ENCODE data around the gene C19orf73.
"Not testable (repeated sequence)": the region's sequence is repeated elsewhere in the genome, so short reads cannot be mapped to it uniquely, and the experiment has no call there.

Gene C19orf73

DNA sequence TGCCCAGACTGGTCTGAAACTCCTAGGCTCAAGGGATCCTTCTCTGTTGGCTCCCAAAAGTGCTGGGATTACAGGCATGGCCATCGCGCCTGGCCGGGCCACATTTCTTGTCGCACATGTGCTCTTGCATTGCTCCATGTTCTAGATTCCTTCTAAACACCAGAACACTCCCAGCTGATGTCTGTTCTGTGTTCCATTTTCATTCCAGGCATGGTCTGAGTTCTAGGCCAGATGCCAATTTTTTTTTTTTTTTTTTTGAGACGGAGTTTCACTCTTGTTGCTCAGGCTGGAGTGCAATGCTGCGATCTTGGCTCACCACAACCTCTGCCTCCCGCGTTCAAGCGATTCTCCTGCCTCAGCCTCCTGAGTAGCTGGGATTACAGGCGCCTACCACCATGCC, 2.9 kb upstream of the C19orf73 start:
- not testable (repeated sequence) for DNase-seq (ENCODE audit: low read depth)

DNA sequence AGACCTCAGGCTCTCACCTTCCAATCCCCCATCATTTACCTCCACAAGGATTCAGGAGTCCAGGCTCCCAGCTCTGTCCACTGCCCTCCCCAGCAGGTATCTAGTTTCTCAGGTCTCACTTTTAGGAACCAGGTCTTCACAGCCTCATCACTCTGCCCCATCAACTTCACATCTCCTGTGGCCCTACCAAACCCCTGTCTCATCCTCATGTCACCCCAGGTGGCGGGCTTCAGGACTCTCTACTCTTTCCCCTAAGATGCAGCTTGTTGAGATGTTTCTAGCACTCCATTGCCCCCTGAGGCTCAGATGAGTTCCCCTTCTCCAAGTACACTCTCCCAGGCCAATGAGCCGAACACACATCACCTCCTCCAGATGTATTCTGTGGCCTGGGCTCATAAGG, 1.9 kb upstream of the C19orf73 start:
- DNase-seq (ENCODE audit: low read depth) = no peak

DNA sequence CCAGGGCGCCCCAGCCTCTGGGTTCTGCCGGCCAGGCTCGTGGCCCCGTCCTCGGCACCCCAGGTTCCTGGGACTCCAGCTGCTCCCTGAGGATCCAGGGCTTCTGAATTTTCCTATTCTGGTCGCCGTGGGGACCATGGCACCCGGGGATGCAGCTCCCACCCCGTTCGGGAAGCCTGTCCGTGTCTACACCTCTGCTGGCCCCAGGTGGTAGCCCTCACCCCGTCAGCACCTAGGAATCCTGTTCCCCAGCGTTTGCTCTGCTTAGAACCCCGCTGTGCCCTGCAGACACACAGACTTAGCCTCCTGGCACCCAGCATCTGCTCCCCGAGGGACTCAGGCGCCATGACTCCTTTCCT, 1.4 kb upstream of the C19orf73 start:
- no peak for DNase-seq (ENCODE audit: low read depth)

DNA sequence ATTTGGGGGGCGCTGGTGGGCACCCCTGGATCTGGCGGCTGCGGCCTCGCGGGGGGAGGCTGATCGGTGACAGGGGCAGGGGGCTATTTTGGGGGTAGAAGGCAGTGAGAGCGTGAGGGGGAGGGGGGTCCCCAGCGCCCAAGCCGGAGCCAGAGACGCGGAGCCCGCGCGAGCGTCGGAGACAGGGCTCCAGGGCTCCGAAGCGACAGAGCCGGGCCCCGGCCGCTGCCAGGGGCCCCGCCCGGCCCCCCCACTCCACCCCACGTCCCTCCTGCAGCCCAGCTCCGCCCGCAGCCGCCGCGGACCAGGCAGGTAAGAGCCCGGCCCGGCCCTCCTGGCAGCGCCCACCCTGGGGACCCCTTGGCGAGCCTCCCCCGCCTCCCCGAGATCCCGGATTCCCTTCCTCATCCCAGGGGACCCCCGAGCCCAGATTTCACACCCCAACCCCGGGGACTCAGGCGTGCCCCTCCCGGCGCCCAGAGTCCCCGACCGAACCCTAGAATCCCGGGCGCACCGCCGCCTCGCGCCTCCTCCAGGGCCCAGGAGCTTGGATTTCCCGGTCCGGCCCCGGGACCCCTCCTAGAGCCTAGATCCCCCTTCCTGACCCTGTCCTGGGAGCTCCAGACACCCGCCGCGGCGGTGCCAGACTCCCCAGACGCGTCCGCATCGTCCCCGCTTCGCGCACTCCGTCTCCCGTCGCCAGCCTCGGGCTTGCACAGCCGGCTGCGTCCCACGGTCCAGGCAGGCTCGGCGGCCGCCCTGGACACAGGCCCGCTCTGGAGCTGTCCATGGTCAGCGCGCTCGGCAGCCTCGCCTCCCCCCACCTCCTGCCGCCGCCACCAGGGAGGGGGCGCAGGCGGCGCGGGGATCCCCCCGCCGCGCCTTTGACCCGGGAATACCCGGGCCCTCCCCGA, 725 bp upstream of the C19orf73 start, which contains the start of gene PPFIA3:
TSS of gene PPFIA3 (plus strand) at position 134 of the 914 bp plus-strand sequence. CDS start 8,330 bp downstream, outside the sequence.
- no peak for DNase-seq (ENCODE audit: low read depth)

DNA sequence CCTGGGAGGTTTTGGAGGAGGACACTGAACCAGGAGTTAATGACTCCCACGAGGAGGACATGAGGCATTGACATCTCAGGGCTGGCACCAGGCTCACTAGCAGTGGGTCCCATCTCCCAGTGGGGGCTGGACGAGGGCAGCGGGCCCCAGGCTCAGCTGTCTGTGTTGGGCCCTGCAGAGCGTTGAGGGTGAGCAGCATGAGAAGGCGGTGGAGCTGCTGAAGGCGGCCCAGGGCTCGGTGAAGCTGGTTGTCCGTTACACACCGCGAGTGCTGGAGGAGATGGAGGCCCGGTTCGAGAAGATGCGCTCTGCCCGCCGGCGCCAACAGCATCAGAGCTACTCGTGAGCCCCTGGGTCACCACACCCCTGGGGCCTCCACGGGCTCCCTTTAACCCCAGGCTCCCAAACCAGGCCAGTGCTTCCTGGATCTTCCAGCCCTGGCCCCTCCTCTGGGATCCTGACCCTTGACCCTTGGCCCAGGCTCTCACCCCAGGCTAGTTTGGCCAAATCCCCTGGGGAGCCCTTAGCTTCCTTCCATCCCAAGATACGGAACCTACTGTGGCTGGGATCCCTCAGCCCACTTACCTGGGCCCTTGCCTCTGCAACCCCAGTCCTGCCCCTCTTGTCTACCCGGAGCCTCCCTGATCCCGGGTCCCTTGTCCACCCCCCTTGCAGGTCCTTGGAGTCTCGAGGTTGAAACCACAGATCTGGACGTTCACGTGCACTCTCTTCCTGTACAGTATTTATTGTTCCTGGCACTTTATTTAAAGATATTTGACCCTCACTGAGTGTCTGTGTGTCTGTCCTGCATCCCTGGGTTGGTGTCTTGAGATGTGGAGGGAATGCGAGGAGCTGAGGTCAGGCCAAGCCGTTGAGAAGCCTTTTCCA, 1.0 kb downstream of the C19orf73 start:
- no peak for DNase-seq (ENCODE audit: low read depth)

DNA sequence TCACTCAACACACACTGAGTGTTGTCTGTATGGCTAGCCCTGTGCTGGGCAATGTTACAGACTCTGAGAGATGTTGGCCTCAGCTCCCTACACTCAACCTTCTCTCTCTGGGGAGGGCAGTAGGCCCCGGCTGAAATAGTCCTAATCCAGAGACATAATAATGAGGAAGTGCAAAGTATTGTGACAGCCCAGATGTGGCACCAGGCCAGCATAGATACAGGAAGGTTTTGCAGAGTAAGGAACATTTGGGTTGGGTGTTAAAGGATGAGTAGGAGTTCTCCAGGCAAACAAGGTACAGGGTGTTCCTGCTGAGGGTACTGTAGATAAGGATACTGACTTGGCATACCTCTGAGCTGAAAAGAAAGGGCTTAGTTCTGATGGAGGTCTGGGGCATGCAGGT, 2.4 kb downstream of the C19orf73 start:
- no peak for DNase-seq (ENCODE audit: low read depth)

DNA sequence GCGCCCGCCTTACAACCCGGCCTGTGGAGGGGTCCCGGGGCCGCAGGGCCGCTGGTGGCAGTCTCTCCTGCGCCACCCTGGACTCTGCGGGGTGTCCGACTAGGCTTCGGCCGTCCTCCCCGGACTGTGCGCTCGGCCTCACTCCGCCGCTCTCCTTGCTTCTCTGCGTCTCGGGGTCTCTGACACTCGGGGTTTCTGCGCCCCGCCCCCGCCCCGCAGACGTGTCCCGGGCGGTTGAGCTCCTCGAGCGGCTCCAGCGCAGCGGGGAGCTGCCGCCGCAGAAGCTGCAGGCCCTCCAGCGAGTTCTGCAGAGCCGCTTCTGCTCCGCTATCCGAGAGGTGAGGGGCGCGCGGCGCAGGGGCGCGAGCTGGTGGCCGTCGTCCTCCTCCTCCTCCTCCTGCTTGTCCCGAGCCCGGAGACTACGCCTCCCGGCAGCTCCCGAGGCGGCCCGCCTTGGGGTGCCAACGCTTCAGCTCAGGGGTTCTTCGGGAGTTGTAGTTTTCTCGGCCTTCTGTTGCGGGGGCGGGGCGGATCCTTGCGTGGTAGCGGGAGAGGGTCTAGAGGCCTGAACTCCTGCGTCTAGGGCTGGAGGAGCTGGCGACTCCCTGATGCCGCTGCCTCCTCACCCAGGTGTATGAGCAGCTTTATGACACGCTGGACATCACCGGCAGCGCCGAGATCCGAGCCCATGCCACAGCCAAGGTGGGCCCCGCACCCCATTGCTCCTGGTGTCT, 4.1 kb downstream of the C19orf73 start:
- peak; percentile 31 for DNase-seq (ENCODE audit: low read depth)

DNA sequence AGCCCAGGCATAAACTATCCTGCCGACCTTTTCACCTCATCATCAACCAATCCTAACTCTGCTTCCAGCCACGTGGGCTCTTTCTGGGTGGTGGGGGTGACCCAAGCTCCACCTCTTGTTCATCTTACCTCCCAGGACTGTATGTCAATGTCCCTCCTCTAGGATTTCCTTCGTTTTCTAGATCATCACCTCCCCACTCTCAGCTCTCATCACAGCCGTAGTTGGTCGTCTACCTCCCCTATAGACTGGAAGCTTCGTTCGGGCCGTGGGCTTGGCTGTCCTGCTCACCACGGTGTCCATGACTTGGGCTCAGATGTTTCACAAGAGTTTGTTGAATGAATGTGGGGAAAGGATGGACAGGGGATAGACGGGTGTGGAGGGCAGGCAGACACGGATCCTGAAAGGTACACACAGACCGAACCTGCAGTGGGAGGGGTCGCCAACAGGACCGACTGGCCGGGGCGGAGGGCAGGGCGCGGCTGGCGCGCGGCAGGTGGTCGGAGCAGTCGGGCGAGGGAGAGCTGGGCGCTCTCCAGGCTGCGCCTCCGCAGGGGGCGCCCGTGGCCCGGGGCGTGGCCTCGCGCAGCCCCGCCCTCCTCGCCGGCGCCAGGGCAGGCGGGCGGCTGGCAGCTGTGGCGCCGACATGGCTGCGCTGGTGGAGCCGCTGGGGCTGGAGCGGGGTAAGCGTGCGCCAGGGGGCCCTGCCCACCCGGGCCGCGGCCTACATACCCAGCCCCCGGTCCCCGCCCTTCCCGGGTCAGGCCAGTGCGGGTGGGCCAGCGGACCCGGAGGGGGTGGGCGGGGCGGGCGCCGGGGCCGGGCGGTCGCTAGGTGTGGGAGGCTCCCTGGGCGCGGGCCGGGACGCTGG, 4.9 kb downstream of the C19orf73 start, which contains the start of gene LIN7B:
TSS of gene LIN7B (plus strand) at position 609 of the 868 bp plus-strand sequence. CDS start at position 644, 35 bp downstream.
- DNase-seq (ENCODE audit: low read depth) = peak; percentile 53

DNA sequence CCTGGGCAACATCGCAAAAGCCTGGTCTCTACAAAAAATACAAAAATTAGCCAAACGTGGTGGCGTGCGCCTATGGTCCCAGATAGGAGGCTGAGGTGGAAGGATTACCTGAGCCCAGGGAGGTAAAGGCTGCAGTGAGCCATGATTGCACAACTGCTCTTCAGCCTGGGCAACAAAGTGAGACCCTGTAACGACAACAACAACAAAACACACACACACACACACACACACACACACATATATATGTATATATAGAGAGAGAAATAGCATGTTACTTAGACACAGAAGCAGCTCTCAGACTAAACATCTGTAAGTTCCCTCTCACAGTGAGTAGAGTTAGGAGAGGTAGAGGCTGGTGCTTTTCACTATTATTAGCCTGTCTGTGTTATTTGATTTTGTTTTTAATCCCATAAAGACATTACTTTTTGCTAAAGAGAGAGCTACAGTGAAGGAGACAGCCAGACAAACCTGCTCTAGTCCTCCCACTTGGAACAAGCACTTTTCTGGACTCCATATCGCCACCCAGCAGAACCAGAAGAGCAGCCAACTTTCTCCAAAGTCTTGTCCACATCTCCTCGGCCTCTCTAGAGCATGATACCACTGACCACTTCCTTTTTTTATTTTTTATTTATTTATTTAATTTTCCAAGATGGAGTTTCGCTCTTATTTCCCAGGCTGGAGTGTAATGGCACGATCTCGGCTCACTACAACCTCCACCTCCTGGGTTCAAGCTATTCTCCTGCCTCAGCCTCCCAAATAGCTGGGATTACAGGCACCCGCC, 7.5 kb downstream of the C19orf73 start:
- DNase-seq (ENCODE audit: low read depth) = no peak

DNA sequence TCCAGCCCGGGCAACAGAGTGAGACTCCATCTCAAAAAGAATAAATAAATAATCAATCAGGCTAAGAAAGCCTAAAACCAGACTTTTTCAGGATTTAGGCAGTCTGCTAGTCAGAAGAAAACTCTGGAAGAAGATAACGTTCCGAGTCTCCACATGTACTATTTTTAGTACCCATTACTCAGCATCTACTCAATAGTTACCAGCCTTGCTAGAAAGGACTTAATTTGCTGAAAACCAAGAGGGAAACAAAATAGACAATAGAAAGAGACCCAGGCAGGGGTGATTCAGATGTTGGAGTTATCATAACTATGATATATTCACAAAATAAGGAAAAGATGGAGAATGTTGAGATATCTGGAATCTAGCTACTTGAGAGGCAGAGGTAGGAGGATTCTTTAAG, 8.4 kb downstream of the C19orf73 start:
- DNase-seq (ENCODE audit: low read depth) = no peak

DNA sequence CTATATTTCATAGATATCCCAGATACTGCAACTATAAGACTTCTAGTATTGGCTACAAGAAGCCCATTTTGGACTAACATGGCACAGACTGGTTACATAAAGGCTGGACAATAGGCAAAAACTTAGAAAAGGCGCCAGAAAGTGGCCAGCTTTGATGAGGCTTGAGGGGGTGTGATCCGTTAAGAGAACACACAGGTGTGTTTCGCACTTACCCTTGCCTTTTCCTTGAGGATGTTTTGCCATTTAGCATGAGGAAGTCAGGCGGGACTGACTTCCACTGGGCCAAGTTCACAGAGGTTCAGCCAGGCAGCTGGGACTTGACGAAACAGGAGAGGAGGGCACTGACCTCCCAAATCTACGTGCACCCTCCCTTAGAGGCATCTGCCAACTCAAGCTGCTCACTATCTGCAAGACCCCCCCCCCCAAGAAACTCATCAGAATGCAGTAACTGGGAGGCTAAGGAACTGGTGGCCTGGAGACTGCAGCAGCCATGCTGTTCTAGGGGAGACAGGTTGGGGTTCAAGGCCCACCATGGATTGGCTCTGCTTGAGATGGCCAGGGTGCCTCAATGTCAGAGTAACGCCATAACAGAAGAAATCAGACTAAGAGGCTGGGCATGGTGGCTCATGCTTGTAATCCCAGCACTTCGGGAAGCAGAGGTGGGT, 9.2 kb downstream of the C19orf73 start:
- DNase-seq (ENCODE audit: low read depth) = no peak

DNA sequence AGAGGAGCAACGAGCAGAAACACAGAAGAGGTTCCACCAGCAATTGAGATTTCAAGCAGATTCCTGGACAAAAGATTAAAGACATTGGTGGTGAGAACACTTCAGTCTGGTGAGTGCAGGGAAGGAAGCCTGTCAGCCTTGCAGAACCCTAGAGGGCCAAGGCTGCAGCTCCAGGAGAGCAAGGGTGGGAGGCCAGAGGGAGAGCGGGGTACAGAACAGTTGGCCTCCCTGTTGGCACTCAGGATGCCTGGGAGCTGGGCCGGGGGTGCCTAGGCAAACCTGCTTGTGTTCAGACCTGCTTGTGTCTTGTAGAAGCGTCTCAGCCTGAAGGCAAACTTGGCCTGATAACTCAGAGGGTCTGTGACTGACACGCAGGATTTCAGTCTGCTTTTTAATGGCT, 9.9 kb downstream of the C19orf73 start:
- no peak for DNase-seq (ENCODE audit: low read depth)

DNA sequence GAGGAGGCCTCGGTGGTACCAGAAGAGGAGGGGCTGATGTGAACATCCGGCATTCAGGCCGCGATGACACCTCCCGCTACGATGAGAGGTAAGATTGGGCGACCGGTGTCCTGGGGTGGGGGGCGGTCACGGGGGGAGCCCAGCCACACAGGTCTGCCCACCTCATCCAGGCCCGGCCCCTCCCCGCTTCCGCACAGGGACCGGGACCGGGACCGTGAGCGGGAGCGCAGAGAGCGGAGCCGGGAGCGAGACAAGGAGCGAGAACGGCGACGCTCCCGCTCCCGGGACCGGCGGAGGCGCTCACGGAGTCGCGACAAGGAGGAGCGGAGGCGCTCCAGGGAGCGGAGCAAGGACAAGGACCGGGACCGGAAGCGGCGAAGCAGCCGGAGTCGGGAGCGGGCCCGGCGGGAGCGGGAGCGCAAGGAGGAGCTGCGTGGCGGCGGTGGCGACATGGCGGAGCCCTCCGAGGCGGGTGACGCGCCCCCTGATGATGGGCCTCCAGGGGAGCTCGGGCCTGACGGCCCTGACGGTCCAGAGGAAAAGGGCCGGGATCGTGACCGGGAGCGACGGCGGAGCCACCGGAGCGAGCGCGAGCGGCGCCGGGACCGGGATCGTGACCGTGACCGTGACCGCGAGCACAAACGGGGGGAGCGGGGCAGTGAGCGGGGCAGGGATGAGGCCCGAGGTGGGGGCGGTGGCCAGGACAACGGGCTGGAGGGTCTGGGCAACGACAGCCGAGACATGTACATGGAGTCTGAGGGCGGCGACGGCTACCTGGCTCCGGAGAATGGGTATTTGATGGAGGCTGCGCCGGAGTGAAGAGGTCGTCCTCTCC, 11.1 kb downstream of the C19orf73 start:
- no peak for DNase-seq (ENCODE audit: low read depth)

DNA sequence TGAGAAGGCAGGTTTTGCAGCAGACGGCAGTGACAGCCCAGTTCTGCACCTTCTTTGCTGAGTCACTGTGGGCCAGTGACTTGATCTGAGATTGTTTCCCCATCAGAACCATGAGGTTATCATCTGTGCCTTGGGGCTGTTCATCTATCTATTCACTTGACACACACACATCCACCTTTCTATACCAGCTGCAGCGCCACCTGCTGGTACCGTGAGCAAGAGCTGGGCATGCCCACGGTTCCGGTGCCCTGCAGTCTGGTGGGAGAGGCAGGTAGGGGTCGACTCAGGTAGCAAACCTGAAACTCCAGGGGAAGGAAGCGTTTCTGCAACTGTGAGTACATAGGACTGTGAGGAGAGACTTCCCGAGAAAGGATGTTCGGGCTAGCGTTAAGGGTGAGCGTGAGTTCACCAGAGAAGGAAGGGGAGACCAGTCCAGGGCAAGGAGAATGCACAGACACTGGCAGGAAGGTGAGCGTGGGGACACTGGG, 12.3 kb downstream of the C19orf73 start:
- DNase-seq (ENCODE audit: low read depth) = peak; percentile 52

DNA sequence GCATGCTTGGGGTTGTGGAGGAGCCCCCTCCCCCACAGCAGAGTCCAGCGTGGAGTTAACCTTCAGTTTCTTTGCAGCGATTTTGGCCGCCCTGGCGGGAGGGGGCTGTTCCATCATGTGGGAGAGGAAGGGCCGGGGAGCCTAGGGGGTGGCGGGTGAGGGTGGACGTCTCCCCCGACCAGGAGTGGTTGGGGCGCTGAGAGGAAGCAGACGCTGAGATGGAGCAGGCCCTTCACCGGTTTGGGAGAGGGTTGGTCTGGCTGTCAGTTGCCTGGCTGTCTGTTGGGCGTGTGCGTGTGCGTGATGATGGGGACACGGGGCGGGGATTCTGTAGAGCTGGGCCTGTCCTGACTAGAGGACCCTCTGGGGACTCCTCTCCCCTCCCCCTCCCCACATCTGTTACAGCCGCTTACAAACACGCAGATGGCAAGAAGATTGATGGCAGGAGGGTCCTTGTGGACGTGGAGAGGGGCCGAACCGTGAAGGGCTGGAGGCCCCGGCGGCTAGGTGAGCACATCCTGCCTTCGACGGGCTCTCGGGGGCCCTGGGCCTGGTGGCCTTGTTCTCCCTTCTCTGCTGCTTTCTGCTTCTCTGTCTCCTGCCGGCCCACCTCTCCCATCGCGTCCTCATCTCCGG, 14.6 kb downstream of the C19orf73 start:
- DNase-seq (ENCODE audit: low read depth) = no peak

DNA sequence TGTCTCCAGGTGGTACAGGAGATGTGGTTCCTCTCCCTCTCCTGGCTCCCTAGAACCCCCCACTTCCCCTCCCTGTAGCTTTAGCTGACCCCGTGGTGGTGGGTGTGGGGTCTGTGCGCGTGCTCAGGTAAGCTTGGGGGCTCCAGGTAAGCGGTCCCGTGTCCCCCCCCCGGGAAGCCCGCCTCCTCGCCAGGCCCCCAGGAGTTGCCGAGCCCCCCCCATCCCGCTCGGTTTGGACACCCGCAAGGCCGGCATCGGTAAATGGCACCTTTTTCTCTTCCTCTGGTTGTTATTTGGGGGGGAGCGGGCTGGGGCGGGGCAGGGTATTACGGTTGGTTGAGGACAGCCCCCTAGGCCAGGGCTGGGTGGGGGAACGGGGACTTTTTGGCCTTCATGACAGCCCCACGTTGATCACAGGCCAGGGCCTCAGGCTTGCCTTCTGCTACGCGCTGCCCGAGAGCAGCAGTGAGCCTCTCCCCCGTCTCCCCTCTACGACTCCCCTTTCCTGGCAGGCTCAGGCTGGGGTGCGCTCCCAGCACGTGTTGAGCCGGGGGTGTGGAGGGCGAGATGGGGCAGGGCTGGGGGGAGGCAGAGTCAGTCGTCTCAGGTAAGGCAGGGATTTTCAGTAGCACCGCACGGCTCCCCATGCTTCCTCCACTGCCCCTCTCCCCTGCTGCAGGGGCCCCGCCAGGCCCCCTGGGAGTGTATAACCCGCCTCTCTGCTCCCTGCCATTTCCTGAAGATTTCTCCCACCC, 15.4 kb downstream of the C19orf73 start:
- DNase-seq (ENCODE audit: low read depth) = no peak

DNA sequence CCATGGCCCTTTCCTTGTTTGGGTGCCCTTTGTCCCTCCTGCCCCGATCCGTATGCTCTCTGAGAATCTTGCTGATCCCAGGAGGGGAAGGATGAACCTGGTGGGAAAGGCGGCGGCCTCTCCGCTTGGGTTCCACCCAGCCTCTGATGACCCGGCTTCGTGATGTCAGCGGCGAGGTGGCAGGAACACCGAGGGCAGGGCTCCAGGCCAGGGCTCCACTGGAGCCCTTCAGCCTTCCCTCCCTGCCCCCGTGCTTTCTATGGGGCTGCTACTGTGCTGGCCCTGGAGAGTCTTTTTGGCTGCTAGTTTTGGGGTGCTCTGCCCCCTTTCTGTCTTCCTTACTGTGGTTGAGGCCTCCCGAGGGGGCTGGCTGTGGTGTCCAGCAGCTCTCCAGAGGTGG, 16.6 kb downstream of the C19orf73 start:
- DNase-seq (ENCODE audit: low read depth) = no peak

Data from stimulated activated CD8-positive, alpha-beta memory T cell treated with anti-CD3 and anti-CD28 coated beads, Interleukin-15, amount 100 ng/mL, for 24 hours (primary cell).